GM12864 (cell line): Measurements from ENCODE around the gene PCNX2.

Experiments used
- DNase-seq: peaks from one replicate; pipeline ENCODE4 v3.0.0-alpha.2; 2011; ENCODE audit warnings: low read depth
- H3K4me3 ChIP-seq: 2 replicates; pipeline ENCODE4 v1.5.1; 2011; ENCODE audit warnings: mild to moderate bottlenecking, low read depth, low read length, control low read depth
- CTCF ChIP-seq: IDR thresholded peaks from 2 replicates; pipeline ENCODE4 v1.5.1; 2011; ENCODE audit warnings: low read depth, mild to moderate bottlenecking, moderate library complexity, low read length, control low read depth, inconsistent platforms; ENCODE audit errors: missing control alignments

Gene PCNX2

GRCh38 chr1:233061265-233061664, 234.3 kb downstream of the PCNX2 start:
- no peak for TF ChIP-seq CTCF
- no peak overlapping the region for H3K4me3 ChIP-seq
- no peak for DNase-seq

GRCh38 chr1:233060461-233060994, 235.0 kb downstream of the PCNX2 start:
- H3K4me3 ChIP-seq, result no peak overlapping the region
- DNase-seq, result no peak
- TF ChIP-seq CTCF, result no peak

DNA sequence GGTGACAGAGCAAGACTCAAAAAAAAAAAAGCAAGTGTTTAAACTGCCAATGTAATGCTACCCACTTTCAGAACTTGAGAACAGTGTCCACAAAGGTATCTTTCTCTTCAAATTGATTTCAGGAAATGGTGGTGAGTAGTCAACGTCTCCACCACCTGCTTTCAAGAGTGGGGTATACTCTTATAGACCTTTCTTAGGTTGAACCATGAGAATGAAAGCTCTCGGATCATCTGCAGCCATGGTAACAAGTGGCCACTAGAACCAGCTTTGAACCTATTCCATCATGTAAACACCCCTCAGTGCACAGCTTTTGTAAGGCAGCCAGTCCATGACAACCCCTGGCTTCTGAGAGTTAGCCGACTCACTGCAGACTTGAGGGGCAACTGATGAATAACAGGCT, 237.7 kb downstream of the PCNX2 start:
- H3K4me3 ChIP-seq, result no peak overlapping the region
- no peak for DNase-seq
- no peak for TF ChIP-seq CTCF

DNA sequence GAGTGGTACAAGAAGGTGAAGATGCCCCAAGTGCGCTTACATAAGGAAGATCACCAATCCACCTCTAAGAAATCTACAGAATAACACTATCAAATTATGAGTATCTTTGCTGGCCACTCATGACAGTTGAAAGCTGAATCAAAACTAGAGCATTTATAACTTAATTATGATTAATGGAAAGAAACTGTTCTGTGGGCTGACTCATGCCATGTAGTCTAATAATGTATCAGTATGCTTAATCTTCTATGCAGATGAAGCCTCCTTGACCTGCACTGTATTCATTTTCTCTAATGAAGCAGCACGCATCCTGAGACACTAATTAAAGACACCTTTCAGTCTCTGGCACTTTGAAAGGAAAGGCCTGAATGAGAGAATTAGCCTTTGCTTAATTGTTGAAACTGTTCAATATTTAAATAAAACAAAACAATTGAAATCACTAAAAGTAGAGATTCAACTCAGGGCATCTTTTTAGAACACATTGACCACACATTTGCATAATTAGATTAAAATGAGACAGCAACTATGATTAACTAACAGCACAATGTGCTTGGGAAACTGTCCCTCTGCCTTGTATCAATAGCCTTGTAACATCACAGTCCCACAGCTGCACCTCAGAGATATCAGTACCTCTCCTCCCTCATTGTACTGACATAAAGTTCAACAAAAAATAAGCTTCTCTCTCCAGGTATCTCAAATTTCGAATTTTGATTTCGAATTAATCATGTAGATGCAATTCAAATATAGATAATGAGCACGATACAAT, 239.5 kb downstream of the PCNX2 start:
- no peak for DNase-seq
- no peak for TF ChIP-seq CTCF

DNA sequence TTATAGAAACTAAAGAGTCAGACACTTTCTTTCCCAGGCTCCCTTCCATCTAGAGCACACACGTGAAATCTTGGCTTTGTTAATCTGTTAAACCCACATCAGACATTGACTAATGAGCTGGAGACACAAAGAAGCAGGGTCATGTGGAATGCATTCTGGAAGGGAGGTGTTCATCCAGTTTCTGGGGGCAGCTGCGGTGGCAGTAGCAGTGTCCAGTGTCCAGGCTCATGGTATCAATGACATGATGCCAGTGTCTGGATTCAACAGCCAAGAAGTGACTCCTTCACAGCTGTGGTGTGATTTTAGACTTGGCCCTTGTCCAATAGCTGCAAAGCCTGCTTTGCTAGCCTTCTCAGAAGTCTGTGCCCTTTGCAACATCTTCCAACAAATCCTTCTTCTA, 249.9 kb downstream of the PCNX2 start:
- DNase-seq, result no peak
- TF ChIP-seq CTCF, result no peak
- no peak overlapping the region for H3K4me3 ChIP-seq

More for the DNA sequence above, 239.5 kb downstream of the PCNX2 start:
- no peak overlapping the region for H3K4me3 ChIP-seq

DNA sequence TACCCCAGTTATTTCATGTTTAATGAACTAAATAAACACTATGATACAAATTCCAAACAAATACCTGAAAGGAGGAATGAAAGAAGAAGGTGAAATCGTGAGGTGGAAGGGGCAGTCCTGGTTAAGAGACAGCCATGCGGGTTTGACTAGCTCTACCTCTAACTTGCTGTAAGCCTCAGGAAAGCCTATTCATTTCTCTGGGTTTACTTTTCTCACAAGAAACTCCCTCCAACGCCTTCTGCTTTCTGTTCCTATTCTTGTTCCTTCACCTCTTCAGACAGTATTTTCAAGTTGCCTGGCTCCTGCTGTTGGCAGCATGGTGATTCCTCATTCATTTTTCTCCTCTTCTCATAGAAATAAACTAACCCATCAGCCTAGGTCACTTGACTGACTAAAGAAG, 252.7 kb downstream of the PCNX2 start:
- DNase-seq, result no peak
- TF ChIP-seq CTCF, result no peak
- H3K4me3 ChIP-seq, result no peak overlapping the region

DNA sequence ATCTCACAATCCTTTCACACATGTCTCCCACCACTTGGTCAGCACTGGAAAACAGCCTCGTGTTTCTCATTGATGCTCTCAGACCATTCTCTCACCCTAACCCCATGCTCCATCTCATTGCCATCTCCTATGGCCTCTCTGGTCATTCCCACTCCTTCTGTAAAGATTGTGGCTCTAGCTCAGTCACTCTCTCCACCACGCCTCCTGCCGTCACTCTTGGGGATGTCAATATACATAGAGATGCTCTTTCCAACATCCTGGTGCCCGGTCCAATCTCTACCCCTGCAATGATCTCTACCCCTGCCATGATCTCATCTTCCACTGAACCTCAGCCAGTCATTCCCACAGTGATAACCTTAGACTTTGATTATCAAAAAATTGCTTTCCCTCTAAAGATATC, 255.0 kb downstream of the PCNX2 start:
- no peak overlapping the region for H3K4me3 ChIP-seq
- no peak for DNase-seq
- TF ChIP-seq CTCF, result no peak
